Endothelial cell of umbilical vein (primary cell): Measurements from ENCODE around the gene ATG13. TPM values are rescaled to one million over a fixed set of nuclear protein-coding genes. Genes with fewer than 3 reads are reported as not detected.

Experiments
- BruUV-seq: library from RNA; stranded (reverse); fragments of 400-500 nt; replicated peaks from 2 replicates; lab custom pipeline; 2021; lab: Mats Ljungman, UMichigan
- CTCF ChIA-PET: fragments of 300-600, 350-600 bp; sonication (Branson Sonifier 250); formaldehyde crosslinking; loops from one replicate; lab custom pipeline; 2021; ENCODE audit warnings: antibody characterized with exemption, inconsistent platforms; lab: Charles Lee
- POLR2A ChIA-PET: fragments of 300-600, 350-600 bp; sonication (Branson Sonifier 250); formaldehyde crosslinking; loops from one replicate; lab custom pipeline; 2021; ENCODE audit warnings: antibody characterized with exemption, inconsistent platforms; lab: Charles Lee
- DNase-seq: peaks from one replicate; pipeline ENCODE4 v3.0.0-alpha.2; 2011; ENCODE audit warnings: low read depth, low spot score
- FAIRE-seq: peaks from 2 replicates; lab custom pipeline; 2011; peaks lifted over from hg19 to GRCh38; lab: Jason Lieb, UNC
- H2AFZ ChIP-seq: 2 replicates; pipeline ENCODE4 v1.6.0; 2012; ENCODE audit warnings: low read depth, low read length, control low read depth, inconsistent platforms
- H3K27ac ChIP-seq: 2 replicates; pipeline ENCODE4 v1.5.1; 2011; ENCODE audit warnings: low read depth, mild to moderate bottlenecking, control low read depth, low read length, moderate library complexity; ENCODE audit not compliant: insufficient read depth
- H3K27me3 ChIP-seq, 2 experiments: 2 replicates each; pipeline versions ENCODE4 v1.6.0 to v1.6.1; 2011; ENCODE audit warnings: low read length in 2 of 2, mixed read lengths in 1 of 2; ENCODE audit not compliant: control insufficient read depth in 2 of 2, insufficient read depth in 2 of 2
- H3K36me3 ChIP-seq, 2 experiments: 2 replicates in 1 of 2; 3 replicates in 1 of 2; pipeline ENCODE4 v1.5.1; 2011; ENCODE audit warnings: low read length in 2 of 2, mild to moderate bottlenecking in 1 of 2, moderate library complexity in 1 of 2; ENCODE audit not compliant: control insufficient read depth in 2 of 2, insufficient read depth in 2 of 2; ENCODE audit errors: extremely low read depth in 1 of 2
- H3K4me1 ChIP-seq: 3 replicates; pipeline ENCODE4 v1.5.1; 2011; ENCODE audit warnings: mild to moderate bottlenecking, low read length; ENCODE audit not compliant: control insufficient read depth, insufficient read depth; ENCODE audit errors: extremely low read depth
- H3K4me2 ChIP-seq: 2 replicates; pipeline ENCODE4 v1.6.1; 2011; ENCODE audit warnings: low read length, control low read depth, mixed read lengths; ENCODE audit not compliant: insufficient read depth
- H3K4me3 ChIP-seq, 3 experiments: fragments of 200-600 bp in 1 of 3; sonication (generic), shearing (Covaris generic) in 1 of 3; replicated peaks in 1 of 3; 2 replicates each; pipeline ENCODE4 v1.5.1; 2011 to 2016; ENCODE audit warnings: control low read depth in 3 of 3, low read length in 3 of 3, mild to moderate bottlenecking in 2 of 3, inconsistent platforms in 1 of 3, low read depth in 1 of 3, moderate library complexity in 1 of 3; ENCODE audit not compliant: insufficient read depth in 1 of 3
- H3K79me2 ChIP-seq: 2 replicates; pipeline ENCODE4 v1.6.0; 2012; ENCODE audit warnings: low read length, inconsistent platforms; ENCODE audit not compliant: control insufficient read depth, insufficient read depth
- H3K9ac ChIP-seq: replicated peaks from 2 replicates; pipeline ENCODE3; 2011; ENCODE audit warnings: low read length, control low read depth; ENCODE audit not compliant: insufficient read depth; ENCODE audit errors: extremely low read depth
- H3K9me1 ChIP-seq: replicated peaks from 3 replicates; pipeline ENCODE4 v1.6.0; 2011; ENCODE audit warnings: mild to moderate bottlenecking, low read length; ENCODE audit not compliant: control insufficient read depth, insufficient read depth; ENCODE audit errors: extremely low read depth
- H3K9me3 ChIP-seq: replicated peaks from 2 replicates; pipeline ENCODE4 v1.5.1; 2012; ENCODE audit warnings: low read length, inconsistent platforms; ENCODE audit not compliant: control insufficient read depth, insufficient read depth
- H4K20me1 ChIP-seq: replicated peaks from 2 replicates; pipeline ENCODE3; 2011; ENCODE audit warnings: mild to moderate bottlenecking, low read length; ENCODE audit not compliant: control insufficient read depth, insufficient read depth; ENCODE audit errors: extremely low read depth
- CTCF ChIP-seq, 2 donors: IDR thresholded peaks; 1 replicate in 1 of 2; 2 replicates in 1 of 2; pipeline ENCODE4 v1.5.1; 2011; ENCODE audit warnings: low read length in 2 of 2, mild to moderate bottlenecking in 2 of 2, moderate library complexity in 2 of 2, control low read depth in 1 of 2, inconsistent platforms in 1 of 2, low read depth in 1 of 2; ENCODE audit not compliant: insufficient read depth in 1 of 2; ENCODE audit errors: extremely low read depth in 1 of 2
- EZH2 ChIP-seq: IDR thresholded peaks from 2 replicates; pipeline ENCODE4 v1.6.1; 2012; ENCODE audit warnings: borderline replicate concordance, low read depth, mild to moderate bottlenecking, moderate library complexity, low read length, inconsistent platforms; ENCODE audit not compliant: severe bottlenecking
- FOS ChIP-seq: IDR thresholded peaks from 2 replicates; pipeline ENCODE4 v1.6.1; 2011; ENCODE audit warnings: mild to moderate bottlenecking, low read length, moderate library complexity, borderline replicate concordance; ENCODE audit not compliant: insufficient read depth
- GATA2 ChIP-seq: IDR thresholded peaks from 2 replicates; pipeline ENCODE4 v1.7.0; 2011; ENCODE audit warnings: low read depth, mild to moderate bottlenecking, moderate library complexity, mixed read lengths, low read length; ENCODE audit not compliant: insufficient read length, insufficient read depth
- JUN ChIP-seq: IDR thresholded peaks from 2 replicates; pipeline ENCODE4 v1.6.1; 2011; ENCODE audit warnings: borderline replicate concordance, low read depth; ENCODE audit not compliant: insufficient read length, insufficient read depth
- MAX ChIP-seq: IDR thresholded peaks from 2 replicates; pipeline ENCODE4 v1.6.1; 2011; ENCODE audit not compliant: insufficient read depth, insufficient read length
- MYC ChIP-seq: IDR thresholded peaks from one replicate; pipeline ENCODE4 v1.6.1; 2011; ENCODE audit warnings: mild to moderate bottlenecking, low read depth, low read length
- POLR2A ChIP-seq: IDR thresholded peaks from 2 replicates; pipeline ENCODE4 v1.6.1; 2012; ENCODE audit warnings: low read depth, mild to moderate bottlenecking, control low read depth, low read length
- POLR2AphosphoS5 ChIP-seq: IDR thresholded peaks from 2 replicates; pipeline ENCODE4 v1.6.1; 2012; ENCODE audit warnings: low read depth, mild to moderate bottlenecking, control low read depth, low read length, moderate library complexity; ENCODE audit not compliant: insufficient read depth
- dilution Hi-C: fragments of 300-500 bp; cut with MboI; formaldehyde crosslinking; loops from one replicate; pipeline ENCODE4 v1.15.0; 2019; ENCODE audit warnings: low sequenced_read_pairs; ENCODE audit not compliant: extremely low pct_ligation_motif_present
- intact Hi-C: fragments of 100-400 bp; cut with micrococcal nuclease; formaldehyde crosslinking; loops from one replicate; pipeline ENCODE4 v1.10.0; 2022
- polyA plus RNA-seq, 4 experiments: library from polyadenylated mRNA; depleted of rRNA in 3 of 4; stranded (reverse) in 3 of 4; unstranded in 1 of 4; fragments of >200 nt; gene quantifications; 2 replicates each; pipeline versions ENCODE4 v1.2.1 to v1.2.3, GENCODE V29; 2011 to 2012; ENCODE audit warnings: missing spikeins in 1 of 4
- total RNA-seq: library from RNA; stranded (reverse); gene quantifications from 2 replicates; pipeline ENCODE4 v1.2.3, GENCODE V29; 2021

The ATG13 gene
- total and polyA plus RNA-seq, 2 donors (not counting 3 experiments of a cell fraction or from before 2014, with no cell fraction given) = 60.1 to 66.5 TPM

- dilution Hi-C loops (no loop called here), intact Hi-C loops (no loop called here)
- FAIRE-seq (no peak), DNase-seq (no peak)
- Histone ChIP-seq H3K36me3 (peaks cover 2 to 4% of the 10 kb centered on the region in 2 experiments), H3K4me3 (no peak overlapping the region), H3K79me2 (no peaks in the 10 kb centered on the region), H2AFZ (no peak overlapping the region), H3K4me2 (no peak overlapping the region), H3K9me1 (no peaks in the 10 kb centered on the region), H3K9ac (no peak overlapping the region), H3K9me3 (no peaks in the 10 kb centered on the region), H4K20me1 (no peaks in the 10 kb centered on the region), H3K4me1 (no peaks in the 10 kb centered on the region), H3K27me3 (no peaks in the 10 kb centered on the region), H3K27ac (no peak overlapping the region)
- CTCF ChIA-PET = no interaction called here
- BruUV-seq = no TSS peak
- POLR2A ChIA-PET = no interaction called here
- TF ChIP-seq JUN (no peak), MAX (no peak), FOS (no peak), CTCF (IDR thresholded peaks at IDR 0.05; ENCODE audit: extremely low read depth in 1 of 2, insufficient read depth in 1 of 2, low read depth in 1 of 2, low read length in 2 of 2) (no peak), POLR2A (no peak), POLR2AphosphoS5 (no peak), MYC (no peak), GATA2 (no peak), EZH2 (no peak)
Measured at GRCh38 chr11:46635557-46636139, 18.3 kb downstream of the ATG13 start.
